NCI-H2227 (cell line): ENCODE measurements around the gene CEP112.
A peak's percentile ranks its signal among the peaks of the same experiment; 100 is the strongest.
"Not testable (repeated sequence)": the region's sequence is repeated elsewhere in the genome, so short reads cannot be mapped to it uniquely, and the experiment has no call there.

Source experiments
- DNase-seq: peaks from one replicate; lab custom pipeline; 2025; ENCODE audit not compliant: unreplicated experiment; lab: John Stamatoyannopoulos, UW

The CEP112 gene

GRCh38 chr17:65841089-65841488 lies 350.8 kb downstream of the CEP112 start:
- DNase-seq = no peak

- DNase-seq = not testable (repeated sequence)
These were observed 354.7 kb downstream of the CEP112 start for GRCh38 chr17:65837232-65837631.

GRCh38 chr17:65833214-65833613 lies 358.7 kb downstream of the CEP112 start:
- no peak for DNase-seq

DNA sequence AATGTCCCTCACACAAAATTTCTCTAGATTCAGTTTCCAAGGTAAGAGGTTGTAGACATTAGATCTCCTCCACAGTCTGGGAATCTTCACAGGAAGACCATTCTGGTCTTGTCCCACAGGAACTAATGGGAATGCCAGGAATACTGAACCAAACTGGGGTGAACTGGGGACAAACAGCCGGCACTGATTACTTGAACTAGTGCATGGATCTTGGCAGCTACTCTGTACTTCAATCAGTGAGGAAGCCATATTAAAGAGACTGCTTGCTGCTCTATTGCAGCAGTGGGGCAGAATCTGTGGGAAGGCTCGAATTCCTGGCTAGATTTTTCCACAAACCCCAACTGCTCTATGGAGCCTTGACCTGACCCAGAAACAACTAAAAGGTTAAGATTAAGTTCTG lies 361.6 kb downstream of the CEP112 start:
- no peak for DNase-seq

DNA sequence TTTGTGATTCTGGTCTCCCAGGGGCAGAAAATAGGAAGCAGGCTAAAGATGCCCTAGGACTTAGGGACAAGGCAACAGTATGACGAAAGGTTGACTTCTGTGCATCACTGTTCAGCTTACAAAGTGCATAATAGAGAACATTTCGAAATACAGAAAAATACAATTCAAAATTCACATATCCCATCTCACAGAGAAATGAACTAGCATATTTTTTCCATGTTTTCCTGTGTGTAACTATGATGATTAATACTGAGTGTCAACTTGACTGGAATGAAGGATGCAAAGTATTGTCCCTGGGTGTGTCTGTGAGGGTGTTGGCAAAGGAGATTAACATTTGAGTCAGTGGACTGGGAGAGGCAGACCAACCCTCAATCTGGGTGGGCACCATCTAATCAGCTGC lies 365.4 kb downstream of the CEP112 start:
- DNase-seq = not testable (repeated sequence)

- DNase-seq = no peak
These were observed 367.0 kb downstream of the CEP112 start for GRCh38 chr17:65824901-65825300.

DNA sequence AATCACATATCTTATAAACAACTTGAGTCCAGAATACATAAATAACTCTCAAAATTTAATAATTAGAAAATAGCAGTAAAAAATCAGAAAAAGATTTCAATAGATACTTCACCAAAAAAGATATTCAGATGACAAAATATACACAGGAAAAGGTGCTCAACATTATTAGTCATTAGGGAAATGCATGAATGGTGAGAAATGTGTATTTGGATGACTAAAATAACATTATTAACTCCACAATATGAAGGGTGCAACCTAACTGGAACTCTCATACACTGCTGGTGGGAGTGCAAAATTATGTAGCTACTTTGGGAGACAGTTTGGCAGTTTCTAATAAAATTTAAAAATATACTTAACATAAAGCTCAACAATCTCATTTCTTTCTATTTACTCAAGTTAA lies 368.2 kb downstream of the CEP112 start:
- no peak for DNase-seq

DNA sequence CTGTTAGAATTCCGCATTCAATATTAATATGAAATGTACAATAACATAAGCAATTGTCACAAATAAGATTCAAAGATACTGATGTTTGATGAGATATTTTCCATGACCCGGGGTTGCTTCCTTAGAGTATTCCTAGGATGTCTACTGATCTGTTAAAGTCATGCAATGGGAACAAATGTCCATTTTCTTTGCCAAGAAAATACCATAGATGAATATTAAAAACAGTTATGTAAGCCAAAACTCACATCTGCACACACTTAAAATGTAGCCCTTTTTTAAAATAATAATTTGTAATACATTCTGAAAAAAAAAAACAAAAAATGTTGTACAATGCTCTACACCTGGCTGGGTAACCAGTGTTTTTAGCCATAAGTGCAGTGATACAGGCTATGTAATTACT lies 371.1 kb downstream of the CEP112 start:
- DNase-seq = no peak

DNA sequence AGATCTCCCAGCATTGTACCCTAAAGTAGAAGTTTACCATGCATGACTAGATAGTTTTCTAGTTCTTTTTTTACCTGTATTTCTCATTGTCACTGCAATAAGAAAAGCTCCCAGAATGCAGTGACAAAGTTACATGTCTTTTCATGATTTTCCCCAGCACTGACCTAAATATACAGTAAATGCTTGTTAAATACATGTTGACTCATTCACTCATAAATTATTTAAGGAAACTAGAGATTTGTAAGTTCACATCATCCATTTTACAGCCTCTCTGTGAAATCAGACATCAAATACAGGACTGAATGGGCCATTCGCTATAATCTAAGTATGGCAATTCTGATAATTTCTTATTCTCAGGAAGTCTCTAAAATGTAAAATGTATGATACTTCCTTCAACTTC lies 371.6 kb downstream of the CEP112 start:
- no peak for DNase-seq

DNA sequence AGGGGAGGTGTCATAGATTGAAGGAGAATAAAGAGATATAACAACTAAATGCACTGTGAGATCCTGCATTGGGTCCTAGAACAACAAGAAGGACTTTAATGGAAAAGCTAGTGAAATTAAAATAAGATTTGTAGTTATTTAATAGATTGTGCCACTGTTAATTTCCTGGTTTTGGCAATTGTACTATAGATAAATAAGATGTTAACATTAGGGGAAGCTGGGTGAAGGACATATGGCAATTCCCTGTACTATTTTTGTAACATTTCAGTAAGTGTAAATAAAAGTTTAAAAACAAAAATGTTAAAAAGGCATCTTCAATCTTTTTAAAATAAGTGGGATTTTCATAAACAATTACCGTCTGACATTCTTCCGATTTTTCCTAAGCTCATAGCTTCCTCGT lies 372.1 kb downstream of the CEP112 start:
- DNase-seq = no peak

DNA sequence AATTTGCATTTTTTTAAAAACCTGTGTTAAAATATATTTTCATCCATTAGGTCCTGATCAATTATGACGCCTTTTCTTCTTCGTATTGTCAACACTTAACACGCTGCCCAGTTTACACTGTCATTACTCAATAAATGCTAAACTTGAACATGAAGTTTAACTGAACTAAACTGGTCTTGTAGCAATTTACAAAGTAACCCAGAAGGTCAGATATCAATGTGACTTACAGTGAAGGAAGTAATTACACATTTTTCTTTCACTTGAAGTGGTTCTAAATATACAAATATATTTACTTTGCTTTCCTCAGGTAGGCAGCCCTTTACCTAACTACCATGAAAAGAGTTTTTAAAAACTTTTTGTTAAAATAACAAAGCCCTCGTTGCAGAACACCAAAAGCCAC lies 374.0 kb downstream of the CEP112 start:
- DNase-seq = no peak

- no peak for DNase-seq
These were observed 377.5 kb downstream of the CEP112 start for GRCh38 chr17:65814418-65814817.

- DNase-seq = no peak
These were observed 378.6 kb downstream of the CEP112 start for GRCh38 chr17:65813306-65813705.

DNA sequence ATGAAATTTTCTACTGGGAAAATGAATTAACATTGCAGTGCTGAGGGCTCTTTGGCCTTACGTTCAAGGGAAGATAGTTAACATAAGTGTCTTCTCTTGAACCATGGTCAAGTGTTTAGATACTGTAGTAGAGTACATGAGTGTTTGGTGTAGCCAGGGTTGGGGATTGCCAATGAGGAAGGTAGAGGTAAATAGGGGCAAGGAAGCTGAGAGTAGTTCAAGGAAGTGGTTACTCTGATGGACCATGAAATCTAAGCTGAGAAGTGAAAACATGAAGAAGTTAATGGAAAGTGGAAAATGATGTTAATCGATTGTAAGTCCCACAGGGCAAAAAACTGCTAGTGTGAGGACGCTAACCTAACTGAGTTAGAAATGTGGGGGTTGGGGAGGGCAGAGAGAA lies 380.9 kb downstream of the CEP112 start:
- DNase-seq = no peak

DNA sequence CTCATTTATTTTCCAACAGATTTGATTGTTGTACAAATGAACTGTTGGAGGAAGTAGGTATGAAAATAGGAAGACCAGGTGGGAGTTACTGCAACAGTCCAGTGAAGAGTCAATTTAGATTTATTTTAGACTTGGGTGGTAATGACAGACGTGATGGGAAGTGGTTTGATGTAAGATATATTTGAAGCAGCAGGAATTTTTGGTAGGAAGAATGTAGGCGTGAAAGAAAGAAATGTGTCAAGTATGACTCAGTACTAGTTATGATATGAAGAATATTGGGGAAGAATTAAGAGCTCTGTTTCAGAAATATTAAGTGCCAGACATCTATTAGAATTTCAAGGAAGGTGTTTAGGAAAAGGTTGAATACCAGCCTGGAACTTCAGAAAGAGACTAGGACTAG lies 382.6 kb downstream of the CEP112 start:
- DNase-seq = no peak

GRCh38 chr17:65808566-65808965 lies 383.4 kb downstream of the CEP112 start:
- not testable (repeated sequence) for DNase-seq

GRCh38 chr17:65807361-65807760 lies 384.6 kb downstream of the CEP112 start:
- no peak for DNase-seq

DNA sequence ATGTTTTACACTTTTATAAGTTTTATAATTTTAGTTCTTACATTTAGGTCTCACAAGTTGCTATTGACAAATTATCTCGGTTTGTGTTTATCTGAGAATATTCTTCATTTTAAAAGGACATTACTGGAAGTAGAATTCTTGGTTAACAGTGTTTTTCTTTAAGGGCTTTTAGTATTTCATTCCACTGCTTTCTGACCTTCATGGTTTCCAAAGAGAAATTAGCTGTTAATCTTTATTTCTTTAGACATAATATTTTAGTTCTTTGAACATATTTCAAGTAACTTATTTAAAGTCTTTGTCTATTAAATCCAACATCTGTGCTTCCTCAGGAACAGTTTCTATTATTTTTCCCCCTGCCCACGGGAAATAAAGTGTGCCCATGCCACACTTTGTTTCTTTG lies 390.4 kb downstream of the CEP112 start:
- no peak for DNase-seq

DNA sequence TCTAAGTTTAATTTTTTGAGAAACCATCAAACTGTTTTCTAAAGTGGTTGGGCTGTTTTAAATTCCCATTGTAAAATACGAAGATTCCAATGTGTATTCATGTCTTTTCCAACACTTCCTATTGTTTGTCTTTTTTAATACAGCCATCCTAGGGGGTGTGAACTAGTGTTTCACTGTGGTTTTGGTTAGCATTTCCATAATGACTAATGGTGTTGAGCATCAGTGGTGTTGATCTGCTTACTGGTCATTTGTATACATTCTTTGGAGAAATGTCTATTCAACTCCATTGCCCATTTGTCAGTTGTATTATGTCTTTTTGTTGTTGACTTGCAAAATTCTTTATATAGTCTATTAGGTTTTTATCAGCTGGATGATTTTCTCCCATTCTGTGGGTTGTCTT lies 391.3 kb downstream of the CEP112 start:
- DNase-seq = no peak

GRCh38 chr17:65799869-65800268 lies 392.1 kb downstream of the CEP112 start:
- DNase-seq = no peak

- DNase-seq = no peak
These were observed 392.5 kb downstream of the CEP112 start for GRCh38 chr17:65799454-65799853.

DNA sequence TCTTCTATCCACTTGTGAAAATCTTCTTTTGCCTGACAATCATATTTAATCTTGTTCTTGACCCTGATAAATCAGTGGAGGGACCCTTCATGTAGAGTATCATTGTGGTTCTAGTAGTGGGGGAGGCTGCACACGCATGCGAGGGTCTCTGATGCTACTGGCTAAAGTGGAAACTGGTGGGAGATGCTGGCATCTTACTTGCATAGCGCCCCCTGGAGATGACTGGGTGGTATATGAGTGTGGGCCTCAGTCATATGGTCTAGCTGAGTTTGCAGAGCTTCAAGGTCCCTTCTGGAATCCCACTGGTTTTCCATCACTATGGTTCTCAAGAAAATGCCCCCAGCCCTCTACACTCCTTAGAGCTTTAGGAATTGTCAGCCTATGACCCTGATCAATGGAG lies 394.1 kb downstream of the CEP112 start:
- DNase-seq = no peak

DNA sequence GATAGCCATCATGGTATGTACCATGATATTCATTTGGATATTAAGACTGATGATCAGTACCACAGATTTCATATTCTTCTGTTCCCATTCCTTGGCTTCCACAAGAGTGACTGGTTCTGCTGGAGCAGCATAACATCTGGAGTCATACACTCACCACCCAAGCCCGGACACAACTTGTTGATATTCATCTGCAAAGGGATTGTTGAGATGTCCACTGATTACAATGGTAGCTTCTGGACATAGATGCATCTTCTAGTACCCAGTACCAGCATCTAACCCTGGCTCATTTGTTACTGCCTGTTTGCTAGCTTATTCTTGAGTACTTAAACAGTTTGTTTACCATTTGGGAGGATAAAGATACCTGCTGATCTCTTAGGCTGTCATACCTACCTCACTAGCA lies 394.8 kb downstream of the CEP112 start:
- DNase-seq = no peak

GRCh38 chr17:65794572-65794971 lies 397.4 kb downstream of the CEP112 start:
- DNase-seq = peak; percentile 6
